ENCODE results near the gene TIE1.

TIE1 gene

GRCh38 chr1:43272576-43273571, 27.9 kb upstream of the TIE1 start:
- no peak overlapping the region for H3K4me3 ChIP-seq (ENCODE audit: low read depth, low read length)
- DNase-seq (ENCODE audit: low read depth): no peak

GRCh38 chr1:43273708-43274107, 27.1 kb upstream of the TIE1 start:
- no peak overlapping the region for H3K4me3 ChIP-seq (ENCODE audit: low read depth, low read length)
- DNase-seq (ENCODE audit: low read depth): no peak

- DNase-seq (ENCODE audit: low read depth): no peak
- H3K4me3 ChIP-seq (ENCODE audit: low read depth, low read length): no peak overlapping the region
Observed at GRCh38 chr1:43274125-43274803, 26.5 kb upstream of the TIE1 start.

GRCh38 chr1:43274804-43275180, 26.0 kb upstream of the TIE1 start:
- no peak overlapping the region for H3K4me3 ChIP-seq (ENCODE audit: low read depth, low read length)
- DNase-seq (ENCODE audit: low read depth): no peak

- H3K4me3 ChIP-seq (ENCODE audit: low read depth, low read length): no peak overlapping the region
Observed at GRCh38 chr1:43275826-43276620, 24.8 kb upstream of the TIE1 start.

GRCh38 chr1:43276673-43277072, 24.1 kb upstream of the TIE1 start:
- no peak overlapping the region for H3K4me3 ChIP-seq (ENCODE audit: low read depth, low read length)
- no peak for DNase-seq (ENCODE audit: low read depth)

More at GRCh38 chr1:43275826-43276620, 24.8 kb upstream of the TIE1 start:
- no peak for DNase-seq (ENCODE audit: low read depth)

- H3K4me3 ChIP-seq (ENCODE audit: low read depth, low read length): no peak overlapping the region
- no peak for DNase-seq (ENCODE audit: low read depth)
Observed at GRCh38 chr1:43277116-43277876, 23.5 kb upstream of the TIE1 start.

- no peak for DNase-seq (ENCODE audit: low read depth)
- no peak overlapping the region for H3K4me3 ChIP-seq (ENCODE audit: low read depth, low read length)
Observed at GRCh38 chr1:43279161-43279560, 21.6 kb upstream of the TIE1 start.

- DNase-seq (ENCODE audit: low read depth): no peak
- H3K4me3 ChIP-seq (ENCODE audit: low read depth, low read length): no peak overlapping the region
Observed at GRCh38 chr1:43279666-43280065, 21.1 kb upstream of the TIE1 start.

- no peak overlapping the region for H3K4me3 ChIP-seq (ENCODE audit: low read depth, low read length)
- DNase-seq (ENCODE audit: low read depth): no peak
Observed at GRCh38 chr1:43280692-43281091, 20.1 kb upstream of the TIE1 start.

- H3K4me3 ChIP-seq (ENCODE audit: low read depth, low read length): no peak overlapping the region
- DNase-seq (ENCODE audit: low read depth): no peak
Observed at GRCh38 chr1:43282220-43283195, 18.3 kb upstream of the TIE1 start.

GRCh38 chr1:43284065-43284464, 16.7 kb upstream of the TIE1 start:
- DNase-seq (ENCODE audit: low read depth): no peak
- H3K4me3 ChIP-seq (ENCODE audit: low read depth, low read length): no peak overlapping the region

GRCh38 chr1:43284546-43285110, 16.2 kb upstream of the TIE1 start:
- no peak overlapping the region for H3K4me3 ChIP-seq (ENCODE audit: low read depth, low read length)
- DNase-seq (ENCODE audit: low read depth): no peak

GRCh38 chr1:43285269-43285990, 15.4 kb upstream of the TIE1 start, which contains the start of gene C1orf210:
TSS of gene C1orf210 (minus strand) at chr1:43285581. CDS start at chr1:43283270, 2,311 bp downstream.
- DNase-seq (ENCODE audit: low read depth): no peak
- no peak within 1 kb of the TSS for H3K4me3 ChIP-seq (ENCODE audit: low read depth, low read length)

- DNase-seq (ENCODE audit: low read depth): no peak
- H3K4me3 ChIP-seq (ENCODE audit: low read depth, low read length): no peak overlapping the region
Observed at GRCh38 chr1:43286115-43286514, 14.7 kb upstream of the TIE1 start.

GRCh38 chr1:43286533-43286932, 14.2 kb upstream of the TIE1 start:
- no peak overlapping the region for H3K4me3 ChIP-seq (ENCODE audit: low read depth, low read length)
- DNase-seq (ENCODE audit: low read depth): no peak

Data from skeletal muscle cell (primary cell).